Activated naive CD4-positive, alpha-beta T cell treated with anti-CD3 and anti-CD28 coated beads, Interleukin-2, amount 50 U/mL, for 24 hours (primary cell): ENCODE results near the gene KIAA1328.
"Not testable (repeated sequence)": the region's sequence is repeated elsewhere in the genome, so short reads cannot be mapped to it uniquely, and the experiment has no call there.

Experiments
- H3K27ac Mint-ChIP-seq: one replicate; pipeline ENCODE4 v1.8.0; 2021; ENCODE audit warnings: mild to moderate bottlenecking, mixed read lengths
- H3K27me3 Mint-ChIP-seq: one replicate; pipeline ENCODE4 v1.8.0; 2021; ENCODE audit warnings: mixed read lengths
- H3K36me3 Mint-ChIP-seq: one replicate; pipeline ENCODE4 v1.8.0; 2021; ENCODE audit warnings: mixed read lengths
- H3K4me1 Mint-ChIP-seq: one replicate; pipeline ENCODE4 v1.8.0; 2021; ENCODE audit warnings: mixed read lengths
- H3K4me3 Mint-ChIP-seq: one replicate; pipeline ENCODE4 v1.8.0; 2021; ENCODE audit warnings: mild to moderate bottlenecking, mixed read lengths
- H3K9me3 Mint-ChIP-seq: one replicate; pipeline ENCODE4 v1.8.0; 2021; ENCODE audit warnings: mixed read lengths

KIAA1328 gene

DNA sequence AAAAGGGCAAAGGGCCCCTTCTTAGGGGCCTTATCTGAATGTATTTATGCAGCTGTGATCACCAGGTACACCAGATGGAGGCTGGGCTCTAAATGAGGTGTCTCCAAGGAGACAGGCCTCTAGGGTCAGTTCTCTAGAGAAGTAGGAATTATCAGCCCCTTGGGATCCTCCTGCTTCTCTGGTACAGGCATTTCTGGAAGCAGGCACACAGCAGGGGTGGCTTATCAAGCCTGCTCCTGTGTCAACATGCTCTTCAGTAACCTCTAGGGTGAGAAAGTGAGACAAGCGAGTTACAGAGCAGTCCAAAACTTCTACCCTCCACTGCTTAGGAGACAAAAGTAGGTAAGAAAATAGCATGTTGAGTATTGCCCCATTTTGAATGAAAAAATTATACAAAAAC lies 13.9 kb upstream of the KIAA1328 start:
- no peaks in the 10 kb centered on the region for H3K27me3 Mint-ChIP-seq
- H3K27ac Mint-ChIP-seq = no peak overlapping the region
- H3K4me1 Mint-ChIP-seq = peaks cover 10% of the 10 kb centered on the region
- no peaks in the 10 kb centered on the region for H3K9me3 Mint-ChIP-seq
- no peak overlapping the region for H3K4me3 Mint-ChIP-seq
- peaks cover 9% of the 10 kb centered on the region for H3K36me3 Mint-ChIP-seq

DNA sequence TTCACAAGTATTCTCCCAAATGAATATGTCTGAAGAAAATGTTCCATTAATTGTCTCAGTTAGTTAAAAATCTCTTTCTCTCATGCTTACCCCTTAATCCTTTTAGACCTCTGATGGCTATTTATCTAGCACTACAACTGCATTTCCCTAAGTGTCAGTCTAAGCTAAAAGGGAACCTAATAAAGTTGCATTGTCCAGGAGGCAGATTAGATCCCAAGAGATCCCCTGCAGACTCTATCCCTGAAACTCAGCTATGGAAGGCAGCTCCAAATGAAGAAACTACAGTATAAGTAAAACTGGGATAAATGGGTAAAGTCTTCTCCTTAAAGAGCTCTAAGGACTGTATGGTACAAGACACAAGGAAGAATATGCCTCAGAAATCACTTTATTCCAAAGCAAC lies 12.8 kb upstream of the KIAA1328 start:
- H3K36me3 Mint-ChIP-seq, H3K9me3 Mint-ChIP-seq: not testable (repeated sequence)

GRCh38 chr18:36817039-36817438 lies 11.9 kb upstream of the KIAA1328 start:
- Mint-ChIP-seq H3K9me3 (no peaks in the 10 kb centered on the region), H3K4me1 (peaks cover 10% of the 10 kb centered on the region), H3K27me3 (no peaks in the 10 kb centered on the region), H3K27ac (no peak overlapping the region), H3K36me3 (peaks cover 9% of the 10 kb centered on the region), H3K4me3 (no peak overlapping the region)

More for the DNA sequence above, 12.8 kb upstream of the KIAA1328 start:
- H3K27ac Mint-ChIP-seq, H3K27me3 Mint-ChIP-seq, H3K4me3 Mint-ChIP-seq: not testable (repeated sequence)
- H3K4me1 Mint-ChIP-seq = peaks cover 10% of the 10 kb centered on the region

DNA sequence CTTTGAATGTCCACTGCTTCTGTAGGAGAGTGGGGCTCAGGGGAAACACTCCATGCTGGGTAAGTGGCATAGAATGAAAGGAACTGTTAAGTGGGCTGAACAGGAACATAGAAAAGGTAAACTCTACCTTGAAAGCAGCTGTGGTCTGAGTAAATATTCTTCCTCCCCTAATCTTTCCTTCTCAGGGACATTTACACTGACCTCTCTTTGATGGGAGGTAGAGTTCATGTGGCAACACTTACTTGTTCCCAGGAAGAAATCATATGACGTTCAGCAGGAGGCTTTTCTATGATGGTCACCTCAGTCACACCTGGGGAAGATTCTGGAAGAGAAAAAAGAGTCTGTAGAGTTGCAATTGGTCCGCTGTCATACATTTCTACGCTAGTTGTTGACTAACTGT lies 10.3 kb upstream of the KIAA1328 start:
- Mint-ChIP-seq H3K4me3 (no peak overlapping the region), H3K27me3 (no peaks in the 10 kb centered on the region), H3K36me3 (peaks cover 7% of the 10 kb centered on the region), H3K4me1 (peaks cover 7% of the 10 kb centered on the region), H3K9me3 (no peaks in the 10 kb centered on the region), H3K27ac (no peak overlapping the region)

DNA sequence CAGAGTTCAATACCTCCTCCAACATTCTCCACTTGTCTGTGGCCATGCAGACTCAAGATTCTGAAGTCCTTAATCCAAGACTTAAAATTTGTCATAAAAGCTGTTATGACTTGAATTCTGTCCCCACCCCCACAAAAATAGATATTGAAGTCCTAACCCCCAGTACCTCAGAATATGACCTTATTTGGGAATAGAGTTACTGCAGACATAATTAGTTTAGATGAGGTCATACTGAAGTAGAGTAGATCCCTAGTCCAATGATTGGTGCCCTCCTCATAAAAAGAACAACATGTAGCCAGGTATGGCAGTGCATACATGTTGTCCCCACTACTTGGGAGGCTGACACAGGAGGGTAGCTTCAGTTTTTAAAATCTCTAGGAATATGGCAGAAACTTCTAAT lies 9.3 kb upstream of the KIAA1328 start:
- Mint-ChIP-seq H3K4me3 (no peak overlapping the region), H3K27ac (no peak overlapping the region), H3K36me3 (peaks cover 5% of the 10 kb centered on the region)

GRCh38 chr18:36821681-36822080 lies 7.2 kb upstream of the KIAA1328 start:
- Mint-ChIP-seq H3K9me3 (no peaks in the 10 kb centered on the region), H3K4me1 (peaks cover 3% of the 10 kb centered on the region), H3K27me3 (no peaks in the 10 kb centered on the region), H3K4me3 (no peak overlapping the region), H3K27ac (no peak overlapping the region), H3K36me3 (peaks cover 5% of the 10 kb centered on the region)

More for the DNA sequence above, 9.3 kb upstream of the KIAA1328 start:
- Mint-ChIP-seq H3K27me3 (no peaks in the 10 kb centered on the region), H3K4me1 (peaks cover 3% of the 10 kb centered on the region), H3K9me3 (no peaks in the 10 kb centered on the region)

GRCh38 chr18:36825526-36825925 lies 3.4 kb upstream of the KIAA1328 start:
- H3K9me3 Mint-ChIP-seq = no peaks in the 10 kb centered on the region
- no peaks in the 10 kb centered on the region for H3K36me3 Mint-ChIP-seq
- H3K27me3 Mint-ChIP-seq = no peaks in the 10 kb centered on the region

GRCh38 chr18:36826556-36826955 lies 2.4 kb upstream of the KIAA1328 start:
- Mint-ChIP-seq H3K27ac (no peak overlapping the region), H3K36me3 (no peaks in the 10 kb centered on the region), H3K4me1 (peaks cover 33% of the 10 kb centered on the region), H3K9me3 (no peaks in the 10 kb centered on the region), H3K4me3 (no peak overlapping the region), H3K27me3 (no peaks in the 10 kb centered on the region)

More at GRCh38 chr18:36825526-36825925, 3.4 kb upstream of the KIAA1328 start:
- Mint-ChIP-seq H3K27ac (no peak overlapping the region), H3K4me3 (no peak overlapping the region), H3K4me1 (peaks cover 23% of the 10 kb centered on the region)

- Mint-ChIP-seq H3K4me3 (peak overlapping the region; percentile 96), H3K27ac (peak overlapping the region; percentile 92), H3K9me3 (no peaks in the 10 kb centered on the region), H3K27me3 (no peaks in the 10 kb centered on the region), H3K4me1 (peaks cover 39% of the 10 kb centered on the region), H3K36me3 (no peaks in the 10 kb centered on the region)
These were observed 734 bp upstream of the KIAA1328 start for GRCh38 chr18:36828157-36828629.

GRCh38 chr18:36829362-36830157 lies 633 bp downstream of the KIAA1328 start:
- peak overlapping the region; percentile 73 for H3K27ac Mint-ChIP-seq
- H3K9me3 Mint-ChIP-seq = no peaks in the 10 kb centered on the region
- no peaks in the 10 kb centered on the region for H3K36me3 Mint-ChIP-seq
- H3K4me1 Mint-ChIP-seq = peaks cover 42% of the 10 kb centered on the region
- peak overlapping the region; percentile 96 for H3K4me3 Mint-ChIP-seq
- no peaks in the 10 kb centered on the region for H3K27me3 Mint-ChIP-seq

- Mint-ChIP-seq H3K9me3 (no peaks in the 10 kb centered on the region), H3K36me3 (no peaks in the 10 kb centered on the region), H3K4me3 (peak overlapping the region; percentile 96), H3K4me1 (peaks cover 42% of the 10 kb centered on the region), H3K27me3 (no peaks in the 10 kb centered on the region), H3K27ac (peak overlapping the region; percentile 73)
These were observed 1.2 kb downstream of the KIAA1328 start for GRCh38 chr18:36830158-36830495.

- H3K4me1 Mint-ChIP-seq = peaks cover 42% of the 10 kb centered on the region
- no peaks in the 10 kb centered on the region for H3K9me3 Mint-ChIP-seq
These were observed 2.2 kb downstream of the KIAA1328 start for GRCh38 chr18:36831139-36831538.

DNA sequence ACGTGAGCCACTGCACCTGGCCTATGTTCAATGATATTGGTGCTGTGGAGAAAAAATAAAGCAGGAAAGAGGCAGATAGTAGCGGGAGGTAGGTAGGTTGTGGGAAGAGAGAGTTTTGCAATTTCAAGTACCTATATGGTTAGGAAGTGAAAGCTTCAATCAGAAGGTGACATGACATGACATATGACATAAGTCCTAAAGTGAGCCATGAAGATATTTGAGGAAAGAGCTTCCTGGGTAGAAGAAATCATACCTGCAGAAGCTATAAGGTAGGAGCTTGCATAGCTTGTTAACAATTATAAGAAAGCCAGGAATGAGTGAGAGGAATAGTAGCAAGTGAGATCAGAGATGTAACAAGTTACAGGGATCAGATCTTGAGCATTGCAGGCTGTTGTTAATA lies 4.2 kb downstream of the KIAA1328 start:
- no peak overlapping the region for H3K27ac Mint-ChIP-seq
- H3K36me3 Mint-ChIP-seq = peaks cover 8% of the 10 kb centered on the region
- H3K27me3 Mint-ChIP-seq = no peaks in the 10 kb centered on the region
- H3K4me1 Mint-ChIP-seq = peaks cover 32% of the 10 kb centered on the region
- H3K9me3 Mint-ChIP-seq = no peaks in the 10 kb centered on the region
- no peak overlapping the region for H3K4me3 Mint-ChIP-seq

More at GRCh38 chr18:36831139-36831538, 2.2 kb downstream of the KIAA1328 start:
- Mint-ChIP-seq H3K27ac (no peak overlapping the region), H3K36me3 (no peaks in the 10 kb centered on the region), H3K4me3 (peak overlapping the region; percentile 5), H3K27me3 (no peaks in the 10 kb centered on the region)

- H3K27me3 Mint-ChIP-seq = no peaks in the 10 kb centered on the region
- no peaks in the 10 kb centered on the region for H3K9me3 Mint-ChIP-seq
- peaks cover 21% of the 10 kb centered on the region for H3K36me3 Mint-ChIP-seq
- peaks cover 15% of the 10 kb centered on the region for H3K4me1 Mint-ChIP-seq
- H3K27ac Mint-ChIP-seq = no peak overlapping the region
- H3K4me3 Mint-ChIP-seq = no peak overlapping the region
These were observed 7.0 kb downstream of the KIAA1328 start for GRCh38 chr18:36835927-36836326.

DNA sequence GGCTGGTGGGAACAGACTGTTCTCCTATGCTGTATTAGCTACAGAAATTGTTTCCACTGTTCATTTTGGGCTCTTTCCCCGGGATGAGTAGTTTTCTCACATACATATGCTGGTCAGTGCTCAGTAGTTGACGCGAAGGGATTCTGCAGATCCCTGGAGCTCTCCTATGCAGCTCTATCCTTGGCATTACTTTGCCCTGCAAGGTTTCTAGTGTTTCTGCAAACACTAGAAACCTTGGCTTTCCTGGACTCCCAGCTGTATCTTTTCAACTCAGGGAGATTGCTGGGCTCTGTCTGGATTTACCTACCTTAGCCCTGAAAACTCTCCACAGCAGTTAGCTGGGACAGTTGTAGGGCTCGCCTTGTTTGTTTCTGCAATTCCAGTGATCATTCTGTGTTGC lies 10.9 kb downstream of the KIAA1328 start:
- H3K36me3 Mint-ChIP-seq = peaks cover 25% of the 10 kb centered on the region
- no peaks in the 10 kb centered on the region for H3K27me3 Mint-ChIP-seq
- no peak overlapping the region for H3K27ac Mint-ChIP-seq

DNA sequence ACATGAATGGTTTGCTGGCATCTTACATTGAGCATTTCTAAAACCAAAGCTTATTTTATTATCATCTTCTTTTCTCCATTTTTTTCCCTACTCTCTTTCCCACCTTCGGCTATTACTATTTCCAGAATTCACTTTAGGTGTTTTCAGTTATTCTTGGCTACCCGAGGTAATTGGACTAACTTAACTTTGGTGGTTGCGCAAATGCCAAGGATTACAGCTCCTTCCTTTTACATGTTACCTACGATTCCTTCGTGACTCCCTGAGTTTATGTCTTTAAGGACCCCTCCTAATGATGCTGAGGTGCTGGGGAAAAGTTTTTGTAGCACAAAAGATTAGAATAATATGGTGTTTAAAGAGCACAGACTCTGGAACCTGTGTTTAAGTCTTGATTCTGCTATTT lies 14.3 kb downstream of the KIAA1328 start:
- Mint-ChIP-seq H3K9me3 (no peaks in the 10 kb centered on the region), H3K4me3 (no peak overlapping the region)

More for the DNA sequence above, 10.9 kb downstream of the KIAA1328 start:
- Mint-ChIP-seq H3K4me3 (no peak overlapping the region), H3K9me3 (no peaks in the 10 kb centered on the region), H3K4me1 (peaks cover 8% of the 10 kb centered on the region)

More for the DNA sequence above, 14.3 kb downstream of the KIAA1328 start:
- no peak overlapping the region for H3K27ac Mint-ChIP-seq
- peaks cover 27% of the 10 kb centered on the region for H3K36me3 Mint-ChIP-seq
- no peaks in the 10 kb centered on the region for H3K27me3 Mint-ChIP-seq
- peaks cover 8% of the 10 kb centered on the region for H3K4me1 Mint-ChIP-seq
